Measurements from ENCODE around the gene MT1H.

MT1H gene

GRCh38 chr16:56632848-56633365 is 36.7 kb upstream of the MT1H start:
- H3K4me2 ChIP-seq (ENCODE audit: low read length): peak overlapping the region; percentile 79
- H3K79me2 ChIP-seq: no peaks in the 10 kb centered on the region
- peak overlapping the region; percentile 47 for H3K4me3 ChIP-seq (ENCODE audit: low read depth, low read length)
- peak overlapping the region; percentile 21 for H2AFZ ChIP-seq
- TF ChIP-seq CTCF (IDR thresholded peaks at IDR 0.05): no peak
- no peaks in the 10 kb centered on the region for H3K36me3 ChIP-seq (ENCODE audit: control insufficient read depth, insufficient read depth, low read length)
- H3K9ac ChIP-seq: no peak overlapping the region
- H3K9me3 ChIP-seq (ENCODE audit: control insufficient read depth, low read length): no peaks in the 10 kb centered on the region
- no peaks in the 10 kb centered on the region for H3K4me1 ChIP-seq
- H3K27me3 ChIP-seq (ENCODE audit: control insufficient read depth, insufficient read depth, low read length): no peaks in the 10 kb centered on the region
- no peak overlapping the region for H3K27ac ChIP-seq

GRCh38 chr16:56633535-56633934 is 36.1 kb upstream of the MT1H start:
- Histone ChIP-seq H3K4me1 (no peaks in the 10 kb centered on the region), H3K9me3 (ENCODE audit: control insufficient read depth, low read length) (no peaks in the 10 kb centered on the region), H3K27ac (no peak overlapping the region), H3K4me3 (ENCODE audit: low read depth, low read length) (no peak overlapping the region), H3K27me3 (ENCODE audit: control insufficient read depth, insufficient read depth, low read length) (no peaks in the 10 kb centered on the region), H3K79me2 (no peaks in the 10 kb centered on the region), H2AFZ (no peak overlapping the region), H3K9ac (no peak overlapping the region), H3K4me2 (ENCODE audit: low read length) (no peak overlapping the region), H3K36me3 (ENCODE audit: control insufficient read depth, insufficient read depth, low read length) (no peaks in the 10 kb centered on the region)
- TF ChIP-seq CTCF (IDR thresholded peaks at IDR 0.05): no peak

- Histone ChIP-seq H3K36me3 (ENCODE audit: control insufficient read depth, insufficient read depth, low read length) (no peaks in the 10 kb centered on the region), H3K4me2 (ENCODE audit: low read length) (peak overlapping the region; percentile 44), H3K27ac (no peak overlapping the region), H3K9me3 (ENCODE audit: control insufficient read depth, low read length) (no peaks in the 10 kb centered on the region), H3K79me2 (no peaks in the 10 kb centered on the region), H3K4me3 (ENCODE audit: low read depth, low read length) (no peak overlapping the region), H3K9ac (no peak overlapping the region), H2AFZ (peak overlapping the region; percentile 20), H3K4me1 (no peaks in the 10 kb centered on the region), H3K27me3 (ENCODE audit: control insufficient read depth, insufficient read depth, low read length) (no peaks in the 10 kb centered on the region)
- TF ChIP-seq CTCF (IDR thresholded peaks at IDR 0.05): no peak
Measured at GRCh38 chr16:56634715-56635440, 34.7 kb upstream of the MT1H start.

- no peaks in the 10 kb centered on the region for H3K27me3 ChIP-seq (ENCODE audit: control insufficient read depth, insufficient read depth, low read length)
- H3K36me3 ChIP-seq (ENCODE audit: control insufficient read depth, insufficient read depth, low read length): no peaks in the 10 kb centered on the region
- H3K27ac ChIP-seq: no peak overlapping the region
- H2AFZ ChIP-seq: no peak overlapping the region
- no peak overlapping the region for H3K9ac ChIP-seq
- H3K4me1 ChIP-seq: no peaks in the 10 kb centered on the region
- H3K4me2 ChIP-seq (ENCODE audit: low read length): peak overlapping the region; percentile 44
- H3K4me3 ChIP-seq (ENCODE audit: low read depth, low read length): no peak overlapping the region
- H3K79me2 ChIP-seq: no peaks in the 10 kb centered on the region
- no peaks in the 10 kb centered on the region for H3K9me3 ChIP-seq (ENCODE audit: control insufficient read depth, low read length)
- TF ChIP-seq CTCF (IDR thresholded peaks at IDR 0.05): no peak
Measured at GRCh38 chr16:56635441-56635967, 34.1 kb upstream of the MT1H start.
